Brain microvascular endothelial cell (primary cell): ENCODE results near the gene TMEM185B.
"Not testable (repeated sequence)": the region's sequence is repeated elsewhere in the genome, so short reads cannot be mapped to it uniquely, and the experiment has no call there.

Source experiments
- DNase-seq: peaks from one replicate; pipeline ENCODE4 v3.0.0-alpha.2; 2020
- H3K27ac ChIP-seq: fragments of 250-450 bp; sonication (Bioruptor Pico); 2 replicates; pipeline ENCODE4 v1.5.1; 2020; ENCODE audit warnings: mild to moderate bottlenecking, moderate library complexity
- H3K27me3 ChIP-seq: fragments of 250-450 bp; sonication (Bioruptor Pico); replicated peaks from 2 replicates; pipeline ENCODE4 v1.5.1; 2020; ENCODE audit warnings: mild to moderate bottlenecking
- H3K36me3 ChIP-seq: fragments of 250-450 bp; sonication (Bioruptor Pico); replicated peaks from 2 replicates; pipeline ENCODE4 v1.5.1; 2020; ENCODE audit warnings: mild to moderate bottlenecking
- H3K4me3 ChIP-seq: 2 replicates; pipeline ENCODE4 v1.5.1; 2011; ENCODE audit warnings: low read depth, mild to moderate bottlenecking, control low read depth, low read length, moderate library complexity
- in situ Hi-C: cut with HindIII; loops from 2 replicates; pipeline ENCODE4 v1.10.0; 2017; ENCODE audit warnings: low sequenced_read_pairs, low pct_ligation_motif_present
- TF ChIP-seq, protein P1 (sequence below): IDR thresholded peaks from 2 replicates; pipeline ENCODE4 v1.5.1; 2011; ENCODE audit warnings: low read depth, mild to moderate bottlenecking, moderate library complexity, low read length, control low read depth, inconsistent platforms; ENCODE audit errors: missing control alignments

The TMEM185B gene

DNA sequence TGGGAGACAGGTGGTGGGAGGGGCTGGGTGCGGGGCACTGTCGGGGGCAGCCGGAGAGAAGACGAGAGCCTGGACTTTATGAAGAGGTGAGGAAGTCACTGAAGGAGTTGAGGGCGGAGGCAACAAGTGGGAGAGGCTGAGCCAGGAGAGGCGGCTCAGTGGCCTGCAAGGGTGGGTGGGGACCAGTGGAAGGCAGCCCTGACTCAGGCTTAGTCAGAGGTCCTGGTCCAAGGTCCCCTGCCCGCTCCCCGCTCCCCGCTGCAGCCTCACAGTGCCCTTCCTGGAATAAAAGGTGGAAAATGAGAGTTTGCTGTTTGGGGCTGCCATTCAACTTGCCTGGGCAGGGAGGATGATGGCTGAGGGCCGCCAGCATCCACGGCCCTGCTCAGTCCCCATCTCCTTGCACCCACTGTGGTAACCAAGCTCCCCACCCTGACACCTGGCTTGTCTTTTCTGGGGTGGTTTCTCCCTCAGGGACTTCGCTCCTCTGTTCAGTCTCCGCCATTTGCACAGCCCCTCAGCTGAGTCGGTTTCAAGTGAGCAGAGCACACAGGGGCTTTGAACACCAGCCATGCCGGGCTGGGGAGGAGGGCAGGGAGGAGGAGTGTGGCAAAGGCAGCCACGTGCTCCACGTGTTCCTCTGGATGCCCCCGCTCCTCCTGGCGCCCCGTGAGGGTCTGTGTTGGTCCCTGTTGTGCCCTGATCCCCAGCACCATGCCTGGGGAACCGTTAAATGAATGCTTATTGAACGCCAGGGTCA, 15.7 kb upstream of the TMEM185B start:
- peak; percentile 77 for DNase-seq
- Histone ChIP-seq H3K27ac (no peak overlapping the region), H3K27me3 (no peaks in the 10 kb centered on the region), H3K36me3 (no peaks in the 10 kb centered on the region), H3K4me3 (no peak overlapping the region)
- TF ChIP-seq, protein P1, sequence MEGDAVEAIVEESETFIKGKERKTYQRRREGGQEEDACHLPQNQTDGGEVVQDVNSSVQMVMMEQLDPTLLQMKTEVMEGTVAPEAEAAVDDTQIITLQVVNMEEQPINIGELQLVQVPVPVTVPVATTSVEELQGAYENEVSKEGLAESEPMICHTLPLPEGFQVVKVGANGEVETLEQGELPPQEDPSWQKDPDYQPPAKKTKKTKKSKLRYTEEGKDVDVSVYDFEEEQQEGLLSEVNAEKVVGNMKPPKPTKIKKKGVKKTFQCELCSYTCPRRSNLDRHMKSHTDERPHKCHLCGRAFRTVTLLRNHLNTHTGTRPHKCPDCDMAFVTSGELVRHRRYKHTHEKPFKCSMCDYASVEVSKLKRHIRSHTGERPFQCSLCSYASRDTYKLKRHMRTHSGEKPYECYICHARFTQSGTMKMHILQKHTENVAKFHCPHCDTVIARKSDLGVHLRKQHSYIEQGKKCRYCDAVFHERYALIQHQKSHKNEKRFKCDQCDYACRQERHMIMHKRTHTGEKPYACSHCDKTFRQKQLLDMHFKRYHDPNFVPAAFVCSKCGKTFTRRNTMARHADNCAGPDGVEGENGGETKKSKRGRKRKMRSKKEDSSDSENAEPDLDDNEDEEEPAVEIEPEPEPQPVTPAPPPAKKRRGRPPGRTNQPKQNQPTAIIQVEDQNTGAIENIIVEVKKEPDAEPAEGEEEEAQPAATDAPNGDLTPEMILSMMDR, result no peak
- in situ Hi-C loops, result no loop called here

DNA sequence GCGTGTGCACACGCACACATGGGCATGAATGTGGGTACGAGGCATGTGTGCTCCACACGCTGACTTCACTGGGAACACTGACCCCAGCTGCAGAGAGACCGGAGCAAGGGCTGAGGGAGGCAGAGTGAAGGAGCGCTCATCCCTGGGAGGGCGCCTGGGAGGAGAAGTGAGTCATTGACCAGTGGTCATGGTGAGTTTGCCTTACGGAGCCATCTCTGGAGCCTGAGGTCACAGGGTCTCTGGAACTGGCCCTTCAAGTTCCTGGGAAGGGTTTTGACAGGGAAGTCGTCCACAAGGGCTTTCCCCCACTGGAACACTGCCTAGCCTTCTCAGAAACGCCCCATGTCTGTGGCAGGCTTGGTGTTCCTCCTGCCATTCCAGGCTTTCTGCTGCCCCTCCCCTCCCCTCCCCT, 14.3 kb upstream of the TMEM185B start:
- peak; percentile 70 for DNase-seq
- no peaks in the 10 kb centered on the region for H3K27me3 ChIP-seq
- TF ChIP-seq, protein P1, result no peak
- in situ Hi-C loops, result no loop called here
- H3K36me3 ChIP-seq, result no peaks in the 10 kb centered on the region
- no peak overlapping the region for H3K4me3 ChIP-seq
- no peak overlapping the region for H3K27ac ChIP-seq

DNA sequence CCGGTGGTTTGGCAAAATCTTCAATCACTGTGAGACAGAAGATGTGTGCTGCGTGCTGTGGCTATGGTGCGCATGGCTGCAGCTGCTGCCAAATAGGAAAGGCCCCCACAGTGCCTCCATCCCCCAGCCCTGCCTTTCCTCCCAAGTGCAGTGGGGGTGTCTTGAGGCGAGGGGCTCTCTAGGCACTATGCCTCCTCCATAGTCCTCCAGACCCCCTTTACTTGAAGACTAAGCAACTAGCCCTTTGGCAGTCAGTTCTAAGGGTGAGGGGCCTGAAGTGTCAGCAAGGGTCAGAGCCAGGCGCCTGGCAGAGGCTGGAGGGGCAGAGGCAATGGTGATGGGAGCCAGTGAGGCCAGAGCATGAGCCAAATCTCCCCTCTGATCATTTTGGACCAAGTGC, 13.6 kb upstream of the TMEM185B start:
- Histone ChIP-seq H3K27me3 (no peaks in the 10 kb centered on the region), H3K4me3 (no peak overlapping the region), H3K27ac (no peak overlapping the region), H3K36me3 (no peaks in the 10 kb centered on the region)
- TF ChIP-seq, protein P1, result no peak
- no peak for DNase-seq
- in situ Hi-C loops, result no loop called here

DNA sequence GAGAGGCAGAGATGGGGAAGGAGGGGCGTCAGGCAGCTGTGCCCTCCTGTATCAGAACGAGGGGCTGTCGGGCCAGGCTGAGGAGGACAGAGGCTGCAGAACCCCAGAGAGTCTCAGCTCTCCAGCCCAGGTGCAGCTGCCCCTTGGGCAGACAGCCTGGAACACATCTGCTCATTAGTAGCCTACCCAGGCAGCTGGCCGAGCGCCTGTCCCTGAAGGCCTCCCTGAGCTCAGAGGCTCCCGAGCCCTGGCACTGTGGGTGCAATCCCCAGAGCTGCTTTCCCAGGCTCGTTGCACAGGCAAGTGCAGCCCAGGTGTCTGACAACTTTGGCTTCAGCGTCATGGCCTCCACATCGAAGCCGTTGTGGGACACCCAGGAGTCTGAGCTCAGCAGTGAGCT, 13.1 kb upstream of the TMEM185B start:
- Histone ChIP-seq H3K4me3 (no peak overlapping the region), H3K27me3 (no peaks in the 10 kb centered on the region), H3K27ac (no peak overlapping the region), H3K36me3 (no peaks in the 10 kb centered on the region)
- in situ Hi-C loops, result no loop called here
- TF ChIP-seq, protein P1, result no peak
- no peak for DNase-seq

DNA sequence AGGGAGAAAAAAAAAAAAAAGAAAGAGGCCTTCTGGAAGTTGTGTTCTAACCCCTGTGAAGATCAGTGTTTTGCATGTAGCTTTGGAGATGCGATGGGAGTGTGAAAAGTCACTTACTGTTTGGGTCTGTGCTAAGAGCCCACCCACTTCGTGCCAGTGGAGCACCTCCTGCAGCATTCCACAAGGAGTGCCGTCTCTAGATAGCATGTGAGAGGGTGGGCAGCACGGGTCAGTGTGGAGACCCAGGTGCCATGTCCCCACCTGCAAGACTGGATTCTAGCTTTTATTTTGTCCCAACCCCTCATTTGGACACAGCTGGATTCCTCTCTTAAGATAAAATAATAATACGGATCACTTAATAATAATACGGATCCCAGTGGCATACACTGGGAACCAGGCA, 12.5 kb upstream of the TMEM185B start:
- in situ Hi-C loops, result no loop called here
- H3K4me3 ChIP-seq, result no peak overlapping the region
- no peaks in the 10 kb centered on the region for H3K27me3 ChIP-seq
- H3K27ac ChIP-seq, result no peak overlapping the region
- TF ChIP-seq, protein P1, result no peak
- H3K36me3 ChIP-seq, result no peaks in the 10 kb centered on the region
- DNase-seq, result no peak

DNA sequence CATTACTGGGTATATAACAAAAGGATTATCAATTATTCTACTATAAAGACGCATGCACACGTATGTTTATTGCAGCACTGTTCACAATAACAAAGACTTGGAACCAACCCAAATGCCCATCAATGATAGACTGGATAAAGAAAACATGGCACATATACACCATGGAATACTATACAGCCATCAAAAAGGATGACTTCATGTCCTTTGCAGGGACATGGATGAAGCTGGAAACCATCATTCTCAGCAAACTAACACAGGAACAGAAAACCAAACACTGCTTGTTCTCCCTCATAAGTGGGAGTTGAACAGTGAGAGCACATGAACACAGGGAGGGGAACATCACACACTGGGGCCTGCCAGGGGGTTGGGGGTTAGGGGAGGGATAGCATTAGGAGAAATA, 12.0 kb upstream of the TMEM185B start:
- H3K27me3 ChIP-seq, in situ Hi-C loops, H3K4me3 ChIP-seq, H3K27ac ChIP-seq, DNase-seq, H3K36me3 ChIP-seq: not testable (repeated sequence)
